Measurements from ENCODE around the gene GPATCH2.

Gene GPATCH2

DNA sequence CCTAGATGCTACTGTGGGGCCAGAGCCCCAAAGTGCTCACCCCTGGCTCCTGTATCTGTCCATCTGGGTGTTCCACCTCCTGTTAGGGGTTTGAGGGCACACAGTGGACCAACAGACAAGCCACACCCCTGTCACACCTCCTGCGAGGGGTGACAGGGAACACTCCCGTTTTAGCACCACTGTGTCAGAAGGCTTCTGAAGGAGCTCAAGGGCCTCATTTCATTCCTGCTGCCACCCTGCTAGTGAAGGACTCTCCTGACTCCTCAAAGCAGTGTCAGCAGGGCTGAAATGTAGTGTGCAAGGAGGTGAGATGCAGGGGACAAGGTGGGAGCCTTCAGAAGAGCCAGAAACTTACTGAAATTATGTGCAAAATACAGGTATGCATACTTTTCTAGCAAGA is 174.6 kb downstream of the GPATCH2 start:
- H3K4me3 ChIP-seq (ENCODE audit: low read depth, low read length), result no peak overlapping the region
- TF ChIP-seq, protein P1, sequence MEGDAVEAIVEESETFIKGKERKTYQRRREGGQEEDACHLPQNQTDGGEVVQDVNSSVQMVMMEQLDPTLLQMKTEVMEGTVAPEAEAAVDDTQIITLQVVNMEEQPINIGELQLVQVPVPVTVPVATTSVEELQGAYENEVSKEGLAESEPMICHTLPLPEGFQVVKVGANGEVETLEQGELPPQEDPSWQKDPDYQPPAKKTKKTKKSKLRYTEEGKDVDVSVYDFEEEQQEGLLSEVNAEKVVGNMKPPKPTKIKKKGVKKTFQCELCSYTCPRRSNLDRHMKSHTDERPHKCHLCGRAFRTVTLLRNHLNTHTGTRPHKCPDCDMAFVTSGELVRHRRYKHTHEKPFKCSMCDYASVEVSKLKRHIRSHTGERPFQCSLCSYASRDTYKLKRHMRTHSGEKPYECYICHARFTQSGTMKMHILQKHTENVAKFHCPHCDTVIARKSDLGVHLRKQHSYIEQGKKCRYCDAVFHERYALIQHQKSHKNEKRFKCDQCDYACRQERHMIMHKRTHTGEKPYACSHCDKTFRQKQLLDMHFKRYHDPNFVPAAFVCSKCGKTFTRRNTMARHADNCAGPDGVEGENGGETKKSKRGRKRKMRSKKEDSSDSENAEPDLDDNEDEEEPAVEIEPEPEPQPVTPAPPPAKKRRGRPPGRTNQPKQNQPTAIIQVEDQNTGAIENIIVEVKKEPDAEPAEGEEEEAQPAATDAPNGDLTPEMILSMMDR (IDR thresholded peaks at IDR 0.05; ENCODE audit: low read depth, low read length), result no peak

DNA sequence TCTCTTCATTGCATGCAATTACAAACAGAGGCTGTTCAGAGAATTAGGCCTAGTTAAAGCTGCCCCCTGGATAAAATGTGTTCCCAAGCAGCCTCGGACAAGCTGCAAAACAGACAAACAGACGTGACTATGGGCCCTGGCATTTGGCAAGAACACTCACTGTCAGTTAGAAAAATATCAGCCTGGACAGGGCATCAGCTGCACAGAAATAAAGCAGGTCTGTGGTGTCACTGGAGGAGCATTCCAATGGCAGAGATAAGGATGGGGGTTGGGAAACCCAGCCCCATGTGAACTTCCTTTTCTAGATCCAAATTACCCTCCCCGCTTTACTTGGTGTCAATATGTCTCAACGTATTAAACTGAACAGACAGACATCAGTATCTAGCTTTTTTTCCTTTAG is 177.1 kb downstream of the GPATCH2 start:
- no peak overlapping the region for H3K4me3 ChIP-seq (ENCODE audit: low read depth, low read length)
- TF ChIP-seq, protein P1 (IDR thresholded peaks at IDR 0.05; ENCODE audit: low read depth, low read length), result no peak

DNA sequence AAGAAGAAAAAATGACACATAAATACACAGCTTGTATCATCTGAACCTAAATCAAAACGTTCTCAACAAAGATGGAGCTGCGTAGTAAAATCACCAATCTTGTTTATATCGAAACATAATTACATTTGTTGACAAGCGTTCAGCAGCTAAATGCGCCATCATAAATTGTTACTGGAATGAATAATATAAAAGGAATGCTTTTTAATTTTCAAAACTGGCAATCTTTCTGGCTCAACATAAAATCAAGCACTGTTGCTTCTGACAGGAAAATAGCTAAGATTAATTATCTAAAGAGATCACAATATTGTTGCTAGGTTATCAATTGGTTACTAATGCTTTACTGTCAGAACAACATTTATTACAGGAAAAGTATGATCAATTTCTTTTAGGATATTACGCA is 181.5 kb downstream of the GPATCH2 start:
- no peak overlapping the region for H3K4me3 ChIP-seq (ENCODE audit: low read depth, low read length)
- TF ChIP-seq, protein P1 (IDR thresholded peaks at IDR 0.05; ENCODE audit: low read depth, low read length), result no peak

DNA sequence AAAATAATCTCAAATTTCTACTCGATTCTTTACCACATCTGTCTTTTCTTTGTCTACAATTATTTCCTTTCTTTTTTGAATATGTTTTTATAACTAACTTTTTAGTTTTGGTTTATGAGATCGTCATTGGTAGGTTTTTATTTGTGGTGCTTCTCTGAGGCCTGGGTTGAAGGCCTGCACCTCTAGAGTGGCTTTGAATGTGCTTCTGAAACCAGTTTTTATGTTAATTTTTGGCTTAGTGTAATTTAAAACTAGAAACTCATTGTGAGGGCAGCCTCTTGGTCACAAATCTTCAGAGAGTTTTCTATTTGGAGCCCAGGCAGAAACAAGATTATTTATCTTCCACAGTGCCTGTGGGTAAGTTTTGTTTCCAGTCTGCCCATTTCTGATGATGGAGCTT is 187.0 kb downstream of the GPATCH2 start:
- TF ChIP-seq, protein P1 (IDR thresholded peaks at IDR 0.05; ENCODE audit: low read depth, low read length), result no peak
- H3K4me3 ChIP-seq (ENCODE audit: low read depth, low read length), result no peak overlapping the region

DNA sequence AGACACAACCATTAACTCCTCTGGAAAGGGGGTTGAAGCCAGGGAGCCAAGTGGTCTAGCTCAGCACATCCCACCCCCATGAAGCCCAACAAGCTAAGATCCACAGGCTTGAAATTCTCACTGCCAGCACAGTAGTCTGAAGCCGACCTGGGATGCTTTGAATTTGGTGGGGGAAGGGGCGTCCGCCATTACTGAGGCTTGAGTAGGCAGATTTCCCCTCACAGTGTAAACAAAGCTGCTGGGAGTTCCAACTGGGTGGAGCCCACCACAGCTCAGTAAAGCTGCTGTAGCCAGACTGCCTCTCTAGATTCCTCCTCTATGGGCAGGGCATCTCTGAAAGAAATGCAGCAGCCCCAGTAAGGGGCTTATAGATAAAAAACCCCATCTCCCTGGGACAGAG is 193.5 kb downstream of the GPATCH2 start:
- TF ChIP-seq, protein P1 (IDR thresholded peaks at IDR 0.05; ENCODE audit: low read depth, low read length), result no peak

DNA sequence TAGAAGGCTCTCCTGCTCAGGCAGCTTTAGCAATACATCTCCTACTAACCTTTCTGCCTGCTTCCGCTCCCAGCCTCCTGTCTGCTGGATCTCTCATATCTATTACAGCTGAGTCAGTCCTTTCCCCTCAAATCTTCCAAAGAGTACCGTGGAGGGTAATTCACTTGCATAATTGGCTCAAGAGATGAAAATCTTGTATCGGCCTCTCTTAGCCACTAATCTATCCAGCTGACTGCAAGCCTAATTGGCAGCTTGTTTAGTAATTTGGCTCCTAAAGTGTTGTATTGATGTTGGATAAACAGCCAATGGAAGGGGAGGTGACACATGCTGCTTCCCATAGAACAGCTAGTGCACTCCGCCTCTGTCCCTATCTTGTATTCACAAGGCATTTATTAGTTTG is 195.7 kb downstream of the GPATCH2 start:
- no peak overlapping the region for H3K4me3 ChIP-seq (ENCODE audit: low read depth, low read length)
- TF ChIP-seq, protein P1 (IDR thresholded peaks at IDR 0.05; ENCODE audit: low read depth, low read length), result no peak

More for the DNA sequence above, 193.5 kb downstream of the GPATCH2 start:
- no peak overlapping the region for H3K4me3 ChIP-seq (ENCODE audit: low read depth, low read length)

DNA sequence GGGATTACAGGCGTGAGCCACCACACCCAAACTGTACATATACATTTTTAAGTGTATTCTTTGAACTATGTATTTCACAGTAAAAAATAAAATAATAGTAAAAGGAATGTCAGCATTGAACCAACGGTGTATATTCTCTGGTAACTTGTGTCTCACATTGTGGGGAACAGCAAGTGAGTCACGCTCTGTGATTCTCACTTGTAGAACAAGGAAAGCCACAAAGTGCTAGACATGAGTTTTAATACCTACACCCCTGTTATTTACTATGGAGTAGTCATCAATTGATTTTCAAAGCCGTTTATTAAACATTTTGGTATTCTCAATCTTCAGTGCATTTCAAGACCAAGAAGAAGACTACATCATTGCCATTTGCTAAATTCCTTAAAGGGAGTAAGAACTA is 197.2 kb downstream of the GPATCH2 start:
- H3K4me3 ChIP-seq (ENCODE audit: low read depth, low read length), result no peak overlapping the region
- TF ChIP-seq, protein P1 (IDR thresholded peaks at IDR 0.05; ENCODE audit: low read depth, low read length), result no peak

Measured in WI38 (cell line).